Measurements from ENCODE around the gene MAP7D2. TPM values are rescaled to one million over a fixed set of nuclear protein-coding genes. Genes with fewer than 3 reads are reported as not detected.

MAP7D2 gene
- total RNA-seq, 4 donors from 2014 or later = 0.22 to 0.27 TPM; not detected in 2

DNA sequence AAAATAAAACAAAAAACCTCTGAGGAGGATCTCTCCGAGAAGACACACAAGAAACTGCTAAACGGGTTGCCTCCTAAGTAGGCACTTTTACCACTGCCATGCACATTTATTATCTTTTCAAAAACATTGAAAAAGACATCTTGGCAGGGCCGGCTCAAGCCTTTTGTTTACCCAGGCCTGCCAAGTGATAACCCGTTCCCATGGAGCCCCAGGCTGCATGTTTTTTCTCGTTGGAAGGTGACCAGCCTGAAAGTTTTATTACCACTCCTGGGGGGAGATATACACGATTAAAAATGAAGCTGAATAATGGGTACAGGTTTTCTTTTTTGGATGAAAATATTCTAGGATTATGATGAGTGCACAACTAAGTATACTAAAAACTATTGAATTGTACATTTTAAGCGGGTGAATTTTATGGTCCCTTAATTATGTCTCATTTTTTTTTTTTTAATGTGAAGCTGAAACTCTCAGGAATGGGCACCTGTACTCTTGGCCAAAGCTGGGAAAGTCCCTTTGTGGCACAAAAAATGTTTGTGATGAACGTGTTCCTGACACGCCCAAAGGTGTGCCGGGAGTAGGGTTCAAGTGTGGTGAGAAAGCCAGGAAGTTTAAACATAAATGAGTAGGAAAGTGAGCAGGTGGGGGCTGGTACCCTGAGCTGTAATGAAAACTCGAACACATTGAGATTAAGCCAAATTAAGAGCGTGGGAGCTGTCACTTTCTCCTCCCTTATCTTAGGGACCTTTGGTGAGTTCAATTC lies 1.5 kb upstream of the MAP7D2 start:
- intact Hi-C loops (cut with DNase I) = no loop called here
- DNase-seq = no peak
- 42 to 55% methylated on average over 9 to 12 of the region's 12 CpGs for WGBS, 2 donors

DNA sequence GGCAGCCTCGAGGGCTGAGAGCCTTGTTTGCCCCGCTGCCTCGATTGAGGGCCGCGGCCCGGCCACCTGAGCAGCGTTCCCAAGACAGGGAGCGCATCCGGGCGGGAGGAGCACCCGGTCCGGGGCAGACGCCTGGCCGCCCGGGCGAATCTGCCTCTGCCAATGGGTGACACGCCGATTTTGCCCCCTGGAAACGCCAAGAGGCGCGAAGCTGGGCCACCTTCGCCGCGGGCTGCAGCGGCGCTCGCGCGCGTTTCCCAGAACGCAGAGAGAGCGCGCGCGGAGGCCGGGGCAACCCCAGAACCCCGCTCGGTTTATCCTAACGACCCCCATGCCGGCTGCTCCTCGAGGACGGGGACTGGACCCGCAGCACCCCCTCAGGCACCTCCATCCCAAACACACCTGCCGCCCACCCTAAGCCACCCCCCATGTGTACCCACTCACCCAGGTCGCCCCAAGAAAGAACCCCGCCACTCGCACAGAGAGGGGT lies 575 bp downstream of the MAP7D2 start:
- Histone ChIP-seq H3K27ac (no peak overlapping the region), H3K27me3 (no peaks in the 10 kb centered on the region), H3K36me3 (no peaks in the 10 kb centered on the region), H3K4me3 (replicated peaks in 1 of 3) (no peak overlapping the region), H3K4me1 (peaks cover 0 to 10% of the 10 kb centered on the region in 2 donors), H3K9me3 (no peaks in the 10 kb centered on the region)
- DNase-seq = no peak
- TF ChIP-seq, protein P1, sequence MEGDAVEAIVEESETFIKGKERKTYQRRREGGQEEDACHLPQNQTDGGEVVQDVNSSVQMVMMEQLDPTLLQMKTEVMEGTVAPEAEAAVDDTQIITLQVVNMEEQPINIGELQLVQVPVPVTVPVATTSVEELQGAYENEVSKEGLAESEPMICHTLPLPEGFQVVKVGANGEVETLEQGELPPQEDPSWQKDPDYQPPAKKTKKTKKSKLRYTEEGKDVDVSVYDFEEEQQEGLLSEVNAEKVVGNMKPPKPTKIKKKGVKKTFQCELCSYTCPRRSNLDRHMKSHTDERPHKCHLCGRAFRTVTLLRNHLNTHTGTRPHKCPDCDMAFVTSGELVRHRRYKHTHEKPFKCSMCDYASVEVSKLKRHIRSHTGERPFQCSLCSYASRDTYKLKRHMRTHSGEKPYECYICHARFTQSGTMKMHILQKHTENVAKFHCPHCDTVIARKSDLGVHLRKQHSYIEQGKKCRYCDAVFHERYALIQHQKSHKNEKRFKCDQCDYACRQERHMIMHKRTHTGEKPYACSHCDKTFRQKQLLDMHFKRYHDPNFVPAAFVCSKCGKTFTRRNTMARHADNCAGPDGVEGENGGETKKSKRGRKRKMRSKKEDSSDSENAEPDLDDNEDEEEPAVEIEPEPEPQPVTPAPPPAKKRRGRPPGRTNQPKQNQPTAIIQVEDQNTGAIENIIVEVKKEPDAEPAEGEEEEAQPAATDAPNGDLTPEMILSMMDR (IDR thresholded peaks at IDR 0.05) = no peak
- TF ChIP-seq POLR2A (IDR thresholded peaks at IDR 0.05) = no peak
- intact Hi-C loops (cut with DNase I) = no loop called here
- 0 to 7% methylated on average over 1 to 3 of the region's 47 CpGs for WGBS, 2 donors

More for the DNA sequence above, 1.5 kb upstream of the MAP7D2 start:
- Histone ChIP-seq H3K9me3 (no peaks in the 10 kb centered on the region), H3K27ac (no peak overlapping the region), H3K27me3 (no peaks in the 10 kb centered on the region), H3K36me3 (no peaks in the 10 kb centered on the region), H3K4me3 (replicated peaks in 1 of 3) (no peak overlapping the region), H3K4me1 (peaks cover 0 to 10% of the 10 kb centered on the region in 2 donors)
- TF ChIP-seq, protein P1 (IDR thresholded peaks at IDR 0.05) = no peak

DNA sequence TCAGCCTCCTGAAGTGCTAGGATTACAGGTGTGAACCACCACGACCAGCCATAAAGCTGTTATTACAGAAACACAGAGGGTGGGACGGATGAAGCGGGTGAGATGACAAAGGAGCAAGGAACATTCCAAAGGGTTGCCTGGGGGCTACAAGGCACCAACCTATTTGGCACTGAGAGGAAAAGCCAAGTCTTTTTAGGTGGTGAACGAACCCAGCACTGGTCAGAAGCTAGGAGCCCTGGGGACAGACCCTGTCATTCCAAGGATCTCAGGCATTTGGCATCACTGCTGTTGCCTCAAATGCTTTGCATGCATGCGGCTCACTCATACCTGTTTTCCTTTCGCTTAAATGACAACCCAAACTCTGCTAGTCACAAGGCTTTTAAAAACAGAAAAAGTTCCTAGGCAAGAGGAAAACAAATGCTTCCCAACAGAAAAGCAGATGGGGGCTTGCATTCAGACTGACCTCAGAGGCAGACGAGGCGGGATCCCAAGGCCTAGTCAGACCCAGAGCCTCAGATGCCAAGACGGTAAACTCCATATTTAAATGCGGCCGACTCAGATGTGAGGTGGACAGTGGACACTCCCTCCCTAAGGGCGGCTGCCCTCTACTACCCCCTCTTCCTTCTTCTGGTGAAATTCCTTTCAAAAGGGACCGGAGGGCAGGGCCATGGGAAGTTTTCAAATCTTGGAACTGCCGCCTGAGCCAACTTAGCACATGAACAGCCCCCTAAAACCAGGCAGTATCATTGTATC lies 4.5 kb downstream of the MAP7D2 start:
- 86 to 93% methylated on average over 13 to 14 of the region's 14 CpGs for WGBS, 2 donors
- DNase-seq = no peak
- H3K27ac ChIP-seq = no peak overlapping the region
- H3K4me3 ChIP-seq (replicated peaks in 1 of 3) = no peak overlapping the region
- H3K4me1 ChIP-seq = peaks cover 0 to 10% of the 10 kb centered on the region in 2 donors
- TF ChIP-seq, protein P1 (IDR thresholded peaks at IDR 0.05) = no peak
- no peak for TF ChIP-seq POLR2A (IDR thresholded peaks at IDR 0.05)
- H3K27me3 ChIP-seq = no peaks in the 10 kb centered on the region
- intact Hi-C loops (cut with DNase I) = no loop called here
- no peaks in the 10 kb centered on the region for H3K36me3 ChIP-seq
- no peaks in the 10 kb centered on the region for H3K9me3 ChIP-seq

DNA sequence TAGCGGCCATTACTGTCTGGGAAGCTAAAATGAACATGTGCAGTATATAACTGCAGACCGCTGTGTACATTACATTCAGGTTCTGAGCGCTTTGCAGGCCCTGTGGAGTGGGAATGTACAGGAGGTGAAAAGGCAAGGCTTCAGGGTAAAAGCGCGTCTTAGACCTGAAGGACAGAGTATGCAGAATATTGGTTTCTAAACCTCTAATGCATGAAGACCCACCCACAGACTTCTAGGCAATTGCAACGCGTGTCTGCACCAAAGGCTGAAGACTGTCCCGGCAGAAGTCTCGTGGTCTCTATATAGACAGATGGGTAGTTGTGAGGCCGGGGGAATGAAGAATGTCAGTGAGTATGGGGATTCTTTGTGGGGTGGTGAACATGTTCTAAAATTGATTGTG lies 5.4 kb downstream of the MAP7D2 start:
- TF ChIP-seq, protein P1 (IDR thresholded peaks at IDR 0.05) = no peak
- Histone ChIP-seq H3K36me3 (no peaks in the 10 kb centered on the region), H3K27ac (no peak overlapping the region), H3K27me3 (no peaks in the 10 kb centered on the region), H3K9me3 (no peaks in the 10 kb centered on the region), H3K4me1 (peaks cover 0 to 4% of the 10 kb centered on the region in 2 donors), H3K4me3 (replicated peaks in 1 of 3) (no peak overlapping the region)
- no peak for DNase-seq
- 94 to 98% methylated on average over 10 of the region's 10 CpGs for WGBS, 2 donors
- intact Hi-C loops (cut with DNase I) = no loop called here
